Suprapubic skin (tissue), 4 donors: ENCODE measurements around the gene DIRAS3.

Source experiments
- POLR2A ChIP-seq, 2 donors: fragments of 450-650 bp; IDR thresholded peaks; one replicate each; pipeline ENCODE4 v1.6.1; 2017; ENCODE audit warnings: antibody characterized with exemption in 2 of 2, mild to moderate bottlenecking in 2 of 2, moderate library complexity in 2 of 2
- POLR2AphosphoS5 ChIP-seq, 3 donors: sonication (generic); formaldehyde crosslinking; IDR thresholded peaks; one replicate each; pipeline ENCODE4 v1.6.1; 2017; ENCODE audit warnings: antibody characterized with exemption in 3 of 3
- TF ChIP-seq, protein P1 (sequence below), 2 donors: fragments of 200-600 bp in 1 of 2; fragments of 450-650 bp in 1 of 2; sonication (generic) in 1 of 2; IDR thresholded peaks; one replicate each; pipeline ENCODE4 v1.5.1; 2016 to 2019; ENCODE audit warnings: antibody characterized with exemption in 2 of 2, mild to moderate bottlenecking in 1 of 2, moderate library complexity in 1 of 2

GRCh38 chr1:68085752-68086151 lies 35.3 kb upstream of the DIRAS3 start:
- TF ChIP-seq, protein P1, sequence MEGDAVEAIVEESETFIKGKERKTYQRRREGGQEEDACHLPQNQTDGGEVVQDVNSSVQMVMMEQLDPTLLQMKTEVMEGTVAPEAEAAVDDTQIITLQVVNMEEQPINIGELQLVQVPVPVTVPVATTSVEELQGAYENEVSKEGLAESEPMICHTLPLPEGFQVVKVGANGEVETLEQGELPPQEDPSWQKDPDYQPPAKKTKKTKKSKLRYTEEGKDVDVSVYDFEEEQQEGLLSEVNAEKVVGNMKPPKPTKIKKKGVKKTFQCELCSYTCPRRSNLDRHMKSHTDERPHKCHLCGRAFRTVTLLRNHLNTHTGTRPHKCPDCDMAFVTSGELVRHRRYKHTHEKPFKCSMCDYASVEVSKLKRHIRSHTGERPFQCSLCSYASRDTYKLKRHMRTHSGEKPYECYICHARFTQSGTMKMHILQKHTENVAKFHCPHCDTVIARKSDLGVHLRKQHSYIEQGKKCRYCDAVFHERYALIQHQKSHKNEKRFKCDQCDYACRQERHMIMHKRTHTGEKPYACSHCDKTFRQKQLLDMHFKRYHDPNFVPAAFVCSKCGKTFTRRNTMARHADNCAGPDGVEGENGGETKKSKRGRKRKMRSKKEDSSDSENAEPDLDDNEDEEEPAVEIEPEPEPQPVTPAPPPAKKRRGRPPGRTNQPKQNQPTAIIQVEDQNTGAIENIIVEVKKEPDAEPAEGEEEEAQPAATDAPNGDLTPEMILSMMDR (IDR thresholded peaks at IDR 0.05) = no peak
- no peak for TF ChIP-seq POLR2A (IDR thresholded peaks at IDR 0.05)
- TF ChIP-seq POLR2AphosphoS5 (IDR thresholded peaks at IDR 0.05) = no peak
